GM23338 (cell line): ENCODE data around the gene SHISA6. TPM values are rescaled to one million over a fixed set of nuclear protein-coding genes. Genes with fewer than 3 reads are reported as not detected.

Experiments
- ATAC-seq: fragments of 200-7000 bp; cut with Tn5 transposase; 3 replicates; pipeline ENCODE4 v1.9.1; 2020
- DNase-seq: peaks from one replicate; pipeline ENCODE4 v3.0.0-alpha.2; 2015; ENCODE audit warnings: low spot score
- H2AFZ ChIP-seq: fragments of 200-600 bp; sonication (generic); 2 replicates; pipeline ENCODE4 v1.8.0; 2016; ENCODE audit warnings: antibody characterized with exemption, mild to moderate bottlenecking, moderate library complexity
- H3F3A ChIP-seq: fragments of 200-600 bp; sonication (generic); replicated peaks from 2 replicates; pipeline ENCODE4 v1.8.0; 2017; ENCODE audit warnings: antibody characterized with exemption, mixed run types, low read depth
- H3K27ac ChIP-seq: fragments of 200-600 bp; sonication (generic); 2 replicates; pipeline ENCODE4 v1.6.1; 2016; ENCODE audit warnings: low read depth
- H3K27me3 ChIP-seq: fragments of 200-600 bp; sonication (generic); 2 replicates; pipeline ENCODE4 v1.8.0; 2016; ENCODE audit warnings: mild to moderate bottlenecking, mixed run types, moderate library complexity; ENCODE audit not compliant: insufficient read depth
- H3K36me3 ChIP-seq: fragments of 200-600 bp; sonication (generic); 2 replicates; pipeline ENCODE4 v1.8.0; 2016; ENCODE audit warnings: mild to moderate bottlenecking; ENCODE audit not compliant: insufficient read depth
- H3K4me1 ChIP-seq: fragments of 200-600 bp; sonication (generic); 2 replicates; pipeline ENCODE4 v1.8.0; 2016; ENCODE audit warnings: mild to moderate bottlenecking, moderate library complexity; ENCODE audit not compliant: insufficient read depth
- H3K4me2 ChIP-seq: fragments of 200-600 bp; sonication (generic); 2 replicates; pipeline ENCODE4 v1.7.1; 2017; ENCODE audit warnings: mixed run types
- H3K4me3 ChIP-seq: fragments of 200-600 bp; sonication (generic); 2 replicates; pipeline ENCODE4 v1.6.1; 2016; ENCODE audit warnings: mixed run types
- H3K79me2 ChIP-seq: fragments of 200-600 bp; sonication (generic); replicated peaks from 2 replicates; pipeline ENCODE4 v1.8.0; 2017; ENCODE audit warnings: mild to moderate bottlenecking; ENCODE audit not compliant: insufficient read depth
- H3K9me2 ChIP-seq: fragments of 200-600 bp; sonication (generic); 2 replicates; pipeline ENCODE4 v1.8.0; 2017; ENCODE audit not compliant: insufficient read depth
- H4K20me1 ChIP-seq: fragments of 200-600 bp; sonication (generic); replicated peaks from 2 replicates; pipeline ENCODE4 v1.8.0; 2017; ENCODE audit warnings: mild to moderate bottlenecking; ENCODE audit not compliant: insufficient read depth
- H3K27ac Mint-ChIP-seq: 2 replicates; pipeline ENCODE4 v1.8.0; 2020; ENCODE audit warnings: inconsistent platforms, mild to moderate bottlenecking, moderate library complexity, mixed read lengths
- H3K27me3 Mint-ChIP-seq: 3 replicates; pipeline ENCODE4 v1.8.0; 2022; ENCODE audit warnings: low read depth, mild to moderate bottlenecking, moderate library complexity, mixed read lengths, inconsistent platforms; ENCODE audit not compliant: insufficient read depth, poor library complexity
- H3K36me3 Mint-ChIP-seq: 3 replicates; pipeline ENCODE4 v1.8.0; 2021; ENCODE audit warnings: low read depth, mild to moderate bottlenecking, inconsistent platforms, moderate library complexity, mixed read lengths
- H3K4me1 Mint-ChIP-seq: 3 replicates; pipeline ENCODE4 v1.8.0; 2020; ENCODE audit warnings: mild to moderate bottlenecking, inconsistent platforms, mixed read lengths
- H3K4me3 Mint-ChIP-seq: 3 replicates; pipeline ENCODE4 v1.8.0; 2021; ENCODE audit warnings: moderate library complexity, mild to moderate bottlenecking, inconsistent platforms, mixed read lengths
- H3K9me3 Mint-ChIP-seq: 3 replicates; pipeline ENCODE4 v1.8.0; 2020; ENCODE audit warnings: moderate library complexity, mild to moderate bottlenecking, inconsistent platforms, mixed read lengths
- CREB1 ChIP-seq: fragments of 250-450 bp; sonication (Bioruptor Pico); IDR thresholded peaks from 2 replicates; pipeline ENCODE4 v1.5.0; 2020; ENCODE audit warnings: low read depth, mild to moderate bottlenecking, moderate library complexity
- CTCF ChIP-seq, 2 experiments: fragments of 200-600 bp in 1 of 2; sonication (generic) in 1 of 2; conservative IDR thresholded peaks; 2 replicates each; pipeline versions ENCODE4 v1.5.1 to v1.6.1; 2016 to 2017; ENCODE audit warnings: antibody characterized with exemption in 2 of 2, low read depth in 2 of 2, mild to moderate bottlenecking in 2 of 2, moderate library complexity in 1 of 2
- EZH2 ChIP-seq: fragments of 200-600 bp; sonication (generic); IDR thresholded peaks from one replicate; pipeline ENCODE4 v1.8.0; 2017; ENCODE audit warnings: antibody characterized with exemption, mild to moderate bottlenecking, low read depth; ENCODE audit not compliant: unreplicated experiment
- EZH2phosphoT487 ChIP-seq: fragments of 200-600 bp; sonication (generic); IDR thresholded peaks from one replicate; pipeline ENCODE4 v1.8.1; 2018; ENCODE audit warnings: antibody characterized with exemption; ENCODE audit not compliant: unreplicated experiment
- JUNB ChIP-seq: IDR thresholded peaks from one replicate; pipeline ENCODE4 v1.6.1; 2016; ENCODE audit warnings: antibody characterized with exemption; ENCODE audit not compliant: unreplicated experiment
- NANOG ChIP-seq: IDR thresholded peaks from 2 replicates; pipeline ENCODE4 v1.6.1; 2016; ENCODE audit warnings: antibody characterized with exemption, borderline replicate concordance
- POLR2AphosphoS5 ChIP-seq: IDR thresholded peaks from 2 replicates; pipeline ENCODE4 v1.6.1; 2016; ENCODE audit warnings: antibody characterized with exemption, low read depth
- STAT1 ChIP-seq: IDR thresholded peaks from one replicate; pipeline ENCODE4 v1.6.1; 2016; ENCODE audit warnings: antibody characterized with exemption; ENCODE audit not compliant: unreplicated experiment
- ZNF114 ChIP-seq: fragments of 250-450 bp; sonication (Bioruptor Pico); IDR thresholded peaks from 2 replicates; pipeline ENCODE4 v1.5.0; 2020; ENCODE audit warnings: mild to moderate bottlenecking, moderate library complexity
- ZNF331 ChIP-seq: fragments of 250-450 bp; sonication (Bioruptor Pico); IDR thresholded peaks from 2 replicates; pipeline ENCODE4 v1.5.0; 2020; ENCODE audit warnings: low read depth, mild to moderate bottlenecking, moderate library complexity
- polyA plus RNA-seq: library from polyadenylated mRNA; unstranded; fragments of >200 nt; fragmentation: Nextera tagmentation; extraction: Ambion mirVana; gene quantifications from 2 replicates; pipeline ENCODE4 v1.2.1, GENCODE V29; 2016
- total RNA-seq: library from RNA; depleted of rRNA; stranded (reverse); fragments of >200 nt; shearing (Covaris generic); gene quantifications from 2 replicates; pipeline ENCODE4 v1.2.3, GENCODE V29; 2014
- TF ChIP-seq, protein P1 (sequence below): IDR thresholded peaks from one replicate; pipeline ENCODE4 v1.6.1; 2018; ENCODE audit warnings: antibody characterized with exemption; ENCODE audit not compliant: unreplicated experiment
- TF ChIP-seq, protein P2 (sequence below): IDR thresholded peaks from 2 replicates; pipeline ENCODE4 v1.6.1; 2016; ENCODE audit warnings: antibody characterized with exemption

The SHISA6 gene
- total and polyA plus RNA-seq, 2 experiments from 2014 or later: 0.52 TPM; not detected in 1

- Histone ChIP-seq H3K27me3 (no peaks in the 10 kb centered on the region), H2AFZ (no peak overlapping the region), H3K4me3 (no peak overlapping the region), H3K9me2 (no peaks in the 10 kb centered on the region), H3K79me2 (no peaks in the 10 kb centered on the region), H3K4me1 (no peaks in the 10 kb centered on the region), H3K27ac (no peak overlapping the region), H3F3A (no peaks in the 10 kb centered on the region), H3K36me3 (peaks cover 8% of the 10 kb centered on the region; the same call in 1 of the 2 replicates), H3K4me2 (no peak overlapping the region), H4K20me1 (no peaks in the 10 kb centered on the region)
- Mint-ChIP-seq H3K27me3 (no peaks in the 10 kb centered on the region), H3K4me3 (no peak overlapping the region), H3K36me3 (peaks cover 18% of the 10 kb centered on the region), H3K9me3 (peaks cover 97% of the 10 kb centered on the region), H3K4me1 (no peaks in the 10 kb centered on the region), H3K27ac (no peak overlapping the region)
- TF ChIP-seq STAT1: no peak
- no peak for TF ChIP-seq JUNB
- no peak for TF ChIP-seq ZNF114 (CRISPR knock-in tag)
- TF ChIP-seq CTCF (conservative IDR thresholded peaks at IDR 0.05; ENCODE audit: low read depth in 2 of 2): no peak
- TF ChIP-seq, protein P1, sequence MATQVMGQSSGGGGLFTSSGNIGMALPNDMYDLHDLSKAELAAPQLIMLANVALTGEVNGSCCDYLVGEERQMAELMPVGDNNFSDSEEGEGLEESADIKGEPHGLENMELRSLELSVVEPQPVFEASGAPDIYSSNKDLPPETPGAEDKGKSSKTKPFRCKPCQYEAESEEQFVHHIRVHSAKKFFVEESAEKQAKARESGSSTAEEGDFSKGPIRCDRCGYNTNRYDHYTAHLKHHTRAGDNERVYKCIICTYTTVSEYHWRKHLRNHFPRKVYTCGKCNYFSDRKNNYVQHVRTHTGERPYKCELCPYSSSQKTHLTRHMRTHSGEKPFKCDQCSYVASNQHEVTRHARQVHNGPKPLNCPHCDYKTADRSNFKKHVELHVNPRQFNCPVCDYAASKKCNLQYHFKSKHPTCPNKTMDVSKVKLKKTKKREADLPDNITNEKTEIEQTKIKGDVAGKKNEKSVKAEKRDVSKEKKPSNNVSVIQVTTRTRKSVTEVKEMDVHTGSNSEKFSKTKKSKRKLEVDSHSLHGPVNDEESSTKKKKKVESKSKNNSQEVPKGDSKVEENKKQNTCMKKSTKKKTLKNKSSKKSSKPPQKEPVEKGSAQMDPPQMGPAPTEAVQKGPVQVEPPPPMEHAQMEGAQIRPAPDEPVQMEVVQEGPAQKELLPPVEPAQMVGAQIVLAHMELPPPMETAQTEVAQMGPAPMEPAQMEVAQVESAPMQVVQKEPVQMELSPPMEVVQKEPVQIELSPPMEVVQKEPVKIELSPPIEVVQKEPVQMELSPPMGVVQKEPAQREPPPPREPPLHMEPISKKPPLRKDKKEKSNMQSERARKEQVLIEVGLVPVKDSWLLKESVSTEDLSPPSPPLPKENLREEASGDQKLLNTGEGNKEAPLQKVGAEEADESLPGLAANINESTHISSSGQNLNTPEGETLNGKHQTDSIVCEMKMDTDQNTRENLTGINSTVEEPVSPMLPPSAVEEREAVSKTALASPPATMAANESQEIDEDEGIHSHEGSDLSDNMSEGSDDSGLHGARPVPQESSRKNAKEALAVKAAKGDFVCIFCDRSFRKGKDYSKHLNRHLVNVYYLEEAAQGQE: no peak
- TF ChIP-seq EZH2phosphoT487: no peak
- TF ChIP-seq POLR2AphosphoS5: no peak
- no peak for TF ChIP-seq NANOG
- DNase-seq: no peak
- ATAC-seq: no peak
These were observed 304.0 kb downstream of the SHISA6 start for GRCh38 chr17:11545002-11545401.

GRCh38 chr17:11545696-11546095 is 304.7 kb downstream of the SHISA6 start:
- Histone ChIP-seq H3K9me2 (no peaks in the 10 kb centered on the region), H3K4me2 (no peak overlapping the region), H3K27me3 (no peaks in the 10 kb centered on the region), H4K20me1 (no peaks in the 10 kb centered on the region), H3K4me1 (no peaks in the 10 kb centered on the region), H3K27ac (no peak overlapping the region), H3K4me3 (no peak overlapping the region), H3F3A (no peaks in the 10 kb centered on the region), H2AFZ (no peak overlapping the region), H3K79me2 (no peaks in the 10 kb centered on the region), H3K36me3 (peaks cover 8% of the 10 kb centered on the region; the same call in 1 of the 2 replicates)
- Mint-ChIP-seq H3K4me1 (no peaks in the 10 kb centered on the region), H3K27me3 (no peaks in the 10 kb centered on the region), H3K4me3 (no peak overlapping the region), H3K9me3 (peaks cover 97% of the 10 kb centered on the region), H3K36me3 (peaks cover 17% of the 10 kb centered on the region), H3K27ac (no peak overlapping the region)
- no peak for ATAC-seq
- no peak for DNase-seq
- TF ChIP-seq NANOG: no peak
- no peak for TF ChIP-seq CTCF (conservative IDR thresholded peaks at IDR 0.05; ENCODE audit: low read depth in 2 of 2)
- TF ChIP-seq ZNF331 (CRISPR knock-in tag): no peak
- TF ChIP-seq, protein P2, sequence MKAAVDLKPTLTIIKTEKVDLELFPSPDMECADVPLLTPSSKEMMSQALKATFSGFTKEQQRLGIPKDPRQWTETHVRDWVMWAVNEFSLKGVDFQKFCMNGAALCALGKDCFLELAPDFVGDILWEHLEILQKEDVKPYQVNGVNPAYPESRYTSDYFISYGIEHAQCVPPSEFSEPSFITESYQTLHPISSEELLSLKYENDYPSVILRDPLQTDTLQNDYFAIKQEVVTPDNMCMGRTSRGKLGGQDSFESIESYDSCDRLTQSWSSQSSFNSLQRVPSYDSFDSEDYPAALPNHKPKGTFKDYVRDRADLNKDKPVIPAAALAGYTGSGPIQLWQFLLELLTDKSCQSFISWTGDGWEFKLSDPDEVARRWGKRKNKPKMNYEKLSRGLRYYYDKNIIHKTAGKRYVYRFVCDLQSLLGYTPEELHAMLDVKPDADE: no peak
- no peak for TF ChIP-seq CREB1 (CRISPR knock-in tag)
- TF ChIP-seq POLR2AphosphoS5: no peak
- TF ChIP-seq STAT1: no peak
- TF ChIP-seq JUNB: no peak
- TF ChIP-seq, protein P1: no peak
- TF ChIP-seq ZNF114 (CRISPR knock-in tag): no peak
- no peak for TF ChIP-seq EZH2
